Measurements from ENCODE around the gene HS6ST3.

- TF ChIP-seq SP1 (IDR thresholded peaks at IDR 0.05) (no peak), FOXA1 (IDR thresholded peaks at IDR 0.05) (no peak), SUZ12 (IDR thresholded peaks at IDR 0.05) (no peak), CTBP1 (IDR thresholded peaks at IDR 0.05; ENCODE audit: borderline replicate concordance) (no peak), BHLHE40 (IDR thresholded peaks at IDR 0.05; ENCODE audit: borderline replicate concordance) (no peak), FOXM1 (IDR thresholded peaks at IDR 0.05; ENCODE audit: borderline replicate concordance) (no peak), TARDBP (IDR thresholded peaks at IDR 0.05) (no peak), PKNOX1 (IDR thresholded peaks at IDR 0.05) (no peak), ELF4 (IDR thresholded peaks at IDR 0.05) (no peak), HDGF (IDR thresholded peaks at IDR 0.05; ENCODE audit: borderline replicate concordance) (no peak), ZNF384 (IDR thresholded peaks at IDR 0.05) (no peak), L3MBTL2 (conservative IDR thresholded peaks at IDR 0.05) (no peak), NFRKB (IDR thresholded peaks at IDR 0.05) (no peak), FOXK2 (IDR thresholded peaks at IDR 0.05) (no peak)
These were observed 370.7 kb downstream of the HS6ST3 start for GRCh38 chr13:96460609-96461008.

Measured in HEK293T (cell line).